Activated naive CD4-positive, alpha-beta T cell treated with Interleukin-2 at 50 U/mL for 16 hours (primary cell): Measurements from ENCODE around the gene PTPRN2.
"Not testable (repeated sequence)": the region's sequence is repeated elsewhere in the genome, so short reads cannot be mapped to it uniquely, and the experiment has no call there.

Source experiments
- DNase-seq: peaks from one replicate; pipeline ENCODE4 v3.0.0-alpha.2; 2020

PTPRN2 gene

DNA sequence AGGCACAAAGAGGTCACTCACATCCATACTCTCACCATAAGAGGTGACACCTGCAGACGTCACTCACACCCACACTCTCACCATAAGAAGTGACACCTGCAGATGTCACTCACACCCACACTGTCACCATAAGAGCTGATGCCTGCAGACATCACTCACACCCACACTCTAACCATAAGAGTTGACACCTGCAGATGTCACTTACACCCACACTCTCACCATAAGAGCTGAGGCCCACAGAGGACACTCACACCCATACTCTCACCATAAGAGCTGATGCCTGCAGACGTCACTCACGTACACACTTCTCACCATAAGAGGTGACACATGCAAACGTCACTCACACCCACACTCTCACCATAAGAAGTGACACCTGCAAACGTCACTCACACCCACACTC lies 255.1 kb downstream of the PTPRN2 start:
- not testable (repeated sequence) for DNase-seq

- not testable (repeated sequence) for DNase-seq
Measured at GRCh38 chr7:158331826-158332450, 255.7 kb downstream of the PTPRN2 start.

- DNase-seq: no peak
Measured at GRCh38 chr7:158329686-158330085, 257.9 kb downstream of the PTPRN2 start.

- no peak for DNase-seq
Measured at GRCh38 chr7:158329014-158329610, 258.5 kb downstream of the PTPRN2 start.

DNA sequence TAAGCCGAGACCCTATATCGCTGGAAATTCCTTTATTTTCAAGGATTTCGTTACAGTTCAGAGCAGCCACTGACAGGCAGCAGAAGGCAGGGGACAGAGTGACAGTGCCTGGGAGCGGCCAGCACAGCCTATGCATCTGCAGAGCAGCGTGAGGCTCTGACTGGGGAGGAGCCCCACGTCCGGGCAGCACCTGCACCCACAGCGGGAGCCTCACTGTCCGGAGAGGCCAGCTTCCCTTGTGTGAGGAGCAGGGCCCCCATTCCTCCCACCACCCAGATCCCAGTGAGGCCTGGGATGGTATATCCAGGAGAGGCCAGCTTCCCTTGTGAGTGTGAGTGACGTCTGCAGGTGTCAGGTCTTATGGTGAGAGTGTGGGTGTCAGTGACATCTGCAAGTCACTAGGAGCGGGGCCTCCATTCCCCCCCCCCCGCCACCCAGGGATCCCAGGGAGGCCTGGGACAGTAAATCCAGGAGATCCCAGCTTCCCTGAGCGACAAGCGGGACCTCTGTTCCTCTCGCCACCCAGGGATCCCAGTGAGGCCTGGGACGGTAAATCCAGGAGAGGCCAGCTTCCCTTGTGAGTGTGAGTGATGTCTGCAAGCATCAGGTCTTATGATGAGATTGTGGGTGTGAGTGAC lies 259.1 kb downstream of the PTPRN2 start:
- no peak for DNase-seq

- no peak for DNase-seq
Measured at GRCh38 chr7:158327571-158328180, 259.9 kb downstream of the PTPRN2 start.

DNA sequence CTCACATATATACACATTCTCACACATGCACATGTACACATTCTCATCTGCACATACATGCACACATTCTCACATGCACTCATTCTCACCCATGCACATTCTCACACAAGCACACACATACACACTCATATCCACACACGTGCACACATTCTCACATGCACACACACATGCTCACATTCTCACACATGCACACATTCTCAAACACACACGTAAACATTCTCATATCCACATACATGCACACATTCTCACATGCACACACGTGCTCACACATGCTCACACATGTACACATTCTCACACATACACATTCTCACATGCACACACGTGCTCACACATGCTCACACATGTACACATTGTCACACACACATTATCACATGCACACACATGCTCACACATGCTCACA lies 260.6 kb downstream of the PTPRN2 start:
- no peak for DNase-seq

GRCh38 chr7:158325530-158326381 lies 261.9 kb downstream of the PTPRN2 start:
- no peak for DNase-seq

DNA sequence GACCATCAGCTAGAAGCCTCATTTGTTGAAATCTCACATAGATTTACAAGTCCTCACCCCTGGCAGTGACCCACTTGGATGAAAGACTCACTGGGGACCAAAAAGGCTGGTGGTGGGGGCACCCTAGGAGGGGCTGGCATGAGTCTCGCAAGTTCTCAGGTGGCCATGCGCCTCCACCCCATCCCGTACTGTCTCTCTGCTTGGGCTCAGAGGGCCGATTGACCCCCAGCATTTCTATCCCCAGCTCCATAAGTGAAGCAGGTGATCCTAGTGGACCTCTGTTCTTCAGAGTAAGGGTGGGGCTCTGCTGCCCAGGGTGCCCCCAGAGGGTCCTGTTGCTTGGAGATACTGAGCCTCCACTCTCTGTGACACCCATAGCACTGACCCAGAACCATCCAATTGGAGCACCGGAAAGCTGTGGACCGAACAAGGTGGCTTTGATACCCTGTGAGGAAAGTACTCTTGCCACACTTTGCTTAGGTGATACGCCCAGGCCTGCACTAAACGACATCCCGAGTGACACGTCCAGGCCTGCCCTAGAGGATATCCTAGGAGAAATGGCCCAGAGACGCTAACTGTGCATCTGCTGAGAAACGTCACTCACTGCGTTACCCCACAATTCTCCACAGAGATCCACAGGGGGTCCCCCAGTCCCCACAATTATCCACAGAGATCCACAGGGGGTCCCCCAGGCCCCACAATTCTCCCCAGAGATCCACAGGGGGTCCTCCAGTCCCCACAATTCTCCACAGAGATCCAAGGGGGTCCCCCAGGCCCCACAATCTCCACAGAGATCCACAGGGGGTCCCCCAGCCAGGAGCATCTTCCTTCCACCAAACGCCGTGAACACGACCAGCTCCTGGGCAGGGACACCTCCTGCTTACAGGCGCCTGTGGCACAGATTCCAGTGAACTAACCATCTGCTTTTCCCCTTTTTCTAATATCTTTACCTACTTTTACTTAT lies 262.9 kb downstream of the PTPRN2 start:
- DNase-seq: no peak

- DNase-seq: no peak
Measured at GRCh38 chr7:158323741-158324396, 263.8 kb downstream of the PTPRN2 start.

DNA sequence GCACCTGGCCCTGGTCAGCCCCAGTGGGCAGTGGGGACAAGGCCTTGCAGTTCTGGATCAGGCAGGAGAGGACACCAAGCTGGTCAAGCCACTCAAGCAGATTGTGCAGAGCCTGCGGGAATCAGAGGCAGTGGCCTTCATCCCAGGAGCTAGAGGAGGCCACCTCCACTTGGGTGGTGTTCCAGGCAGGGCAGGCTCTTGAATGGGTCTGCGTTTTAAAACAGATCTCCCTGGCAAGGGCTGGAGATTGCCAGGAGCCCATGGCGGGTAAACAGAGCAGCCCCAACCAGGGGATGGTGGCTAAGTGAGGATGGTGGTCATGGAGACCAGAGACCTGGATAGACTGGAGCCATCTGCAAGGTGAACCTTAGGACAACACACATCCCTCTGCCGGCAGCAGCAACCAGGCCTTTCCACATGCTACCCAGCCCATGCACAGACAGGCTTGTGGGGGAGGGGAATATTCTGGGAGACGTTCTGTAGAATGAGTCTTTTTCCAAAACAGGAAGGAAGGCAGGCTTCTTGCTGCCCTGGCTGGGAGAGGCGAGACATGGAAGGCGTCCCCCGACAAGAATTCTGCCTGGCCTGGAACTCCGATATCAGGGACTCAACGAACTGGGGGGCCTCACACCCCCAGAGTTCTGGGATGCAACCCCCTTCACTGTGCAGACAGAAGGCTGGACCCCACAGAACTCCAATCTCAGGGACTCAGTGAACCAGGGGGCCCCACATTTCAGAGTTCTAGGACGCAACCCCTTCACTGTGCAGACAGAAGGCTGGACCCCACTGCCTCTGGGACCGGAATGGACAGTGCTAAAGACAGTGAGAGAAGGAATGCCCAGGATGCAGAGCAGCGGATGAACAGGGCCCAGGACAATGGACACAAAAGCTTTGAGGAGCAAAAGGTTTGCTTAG lies 264.8 kb downstream of the PTPRN2 start:
- no peak for DNase-seq

- no peak for DNase-seq
Measured at GRCh38 chr7:158321936-158322615, 265.5 kb downstream of the PTPRN2 start.

GRCh38 chr7:158321056-158321700 lies 266.4 kb downstream of the PTPRN2 start:
- DNase-seq: no peak

DNA sequence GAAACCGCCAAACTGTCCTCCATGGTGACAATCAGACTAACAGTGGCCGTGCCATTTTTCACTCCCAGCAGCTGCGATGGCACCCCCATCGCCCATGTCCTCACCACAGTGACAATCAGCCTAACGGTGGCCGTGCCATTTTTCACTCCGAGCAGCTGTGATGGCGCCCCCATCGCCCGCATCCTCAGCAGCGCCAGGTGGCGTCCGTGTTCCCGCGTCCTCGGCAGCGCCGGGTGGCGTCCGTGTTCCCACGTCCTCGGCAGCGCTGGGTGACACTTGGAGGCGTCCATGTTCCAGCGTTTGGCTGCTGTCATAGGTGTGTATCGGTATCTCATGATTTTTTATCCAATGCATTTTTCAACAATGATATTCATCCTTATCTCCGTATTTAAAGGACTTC lies 267.3 kb downstream of the PTPRN2 start:
- DNase-seq: no peak

GRCh38 chr7:158318511-158318913 lies 269.1 kb downstream of the PTPRN2 start:
- DNase-seq: no peak

- no peak for DNase-seq
Measured at GRCh38 chr7:158317238-158318205, 270.1 kb downstream of the PTPRN2 start.

GRCh38 chr7:158316466-158317031 lies 271.1 kb downstream of the PTPRN2 start:
- no peak for DNase-seq
